Mesendoderm (in vitro differentiated cells): Measurements from ENCODE around the gene ZNF736.
"Not testable (repeated sequence)": the region's sequence is repeated elsewhere in the genome, so short reads cannot be mapped to it uniquely, and the experiment has no call there.

ENCODE experiments used
- DNase-seq: peaks from one replicate; pipeline ENCODE4 v3.0.0; 2013
- H2AK5ac ChIP-seq: 2 replicates; pipeline ENCODE4 v1.6.1; 2013; ENCODE audit warnings: low read length, inconsistent platforms
- H2BK120ac ChIP-seq: 2 replicates; pipeline ENCODE4 v1.6.1; 2013; ENCODE audit warnings: low read depth, mild to moderate bottlenecking, low read length, moderate library complexity, mixed read lengths
- H2BK15ac ChIP-seq: replicated peaks from 2 replicates; pipeline ENCODE4 v1.6.1; 2013; ENCODE audit warnings: low read depth, mild to moderate bottlenecking, moderate library complexity
- H2BK5ac ChIP-seq: 2 replicates; pipeline ENCODE4 v1.6.1; 2013; ENCODE audit warnings: low read length, inconsistent platforms
- H3K18ac ChIP-seq: 2 replicates; pipeline ENCODE4 v1.6.1; 2013; ENCODE audit warnings: mild to moderate bottlenecking, low read length, mixed read lengths
- H3K23ac ChIP-seq: one replicate; pipeline ENCODE4 v1.6.1; 2013; ENCODE audit warnings: low read length
- H3K27ac ChIP-seq: 2 replicates; pipeline ENCODE4 v1.5.1; 2013; ENCODE audit warnings: low read depth, mild to moderate bottlenecking, inconsistent platforms, low read length, moderate library complexity
- H3K27me3 ChIP-seq: 2 replicates; pipeline ENCODE4 v1.6.1; 2013; ENCODE audit warnings: low read length, control low read depth, mild to moderate bottlenecking, inconsistent platforms; ENCODE audit not compliant: insufficient read depth, poor library complexity
- H3K36me3 ChIP-seq: 2 replicates; pipeline ENCODE4 v1.6.1; 2013; ENCODE audit warnings: low read length, inconsistent platforms; ENCODE audit not compliant: control insufficient read depth, insufficient read depth
- H3K4ac ChIP-seq: one replicate; pipeline ENCODE4 v1.6.1; 2013; ENCODE audit warnings: low read depth, mild to moderate bottlenecking, low read length, moderate library complexity
- H3K4me1 ChIP-seq: 2 replicates; pipeline ENCODE4 v1.6.1; 2013; ENCODE audit warnings: low read depth, low read length, inconsistent platforms; ENCODE audit not compliant: control insufficient read depth
- H3K4me2 ChIP-seq: 2 replicates; pipeline ENCODE4 v1.6.1; 2013; ENCODE audit warnings: low read length
- H3K4me3 ChIP-seq: 2 replicates; pipeline ENCODE4 v1.5.1; 2013; ENCODE audit warnings: mild to moderate bottlenecking, low read length
- H3K56ac ChIP-seq: one replicate; pipeline ENCODE4 v1.6.1; 2013; ENCODE audit warnings: low read length
- H3K79me1 ChIP-seq: 2 replicates; pipeline ENCODE4 v1.6.1; 2013; ENCODE audit warnings: low read length, inconsistent platforms
- H3K79me2 ChIP-seq: 2 replicates; pipeline ENCODE4 v1.6.1; 2013; ENCODE audit warnings: mild to moderate bottlenecking, low read length; ENCODE audit not compliant: control insufficient read depth, insufficient read depth
- H3K9ac ChIP-seq: 2 replicates; pipeline ENCODE4 v1.6.1; 2013; ENCODE audit warnings: low read length, inconsistent platforms
- H4K5ac ChIP-seq: one replicate; pipeline ENCODE4 v1.6.1; 2013; ENCODE audit warnings: low read length
- H4K8ac ChIP-seq: one replicate; pipeline ENCODE4 v1.6.1; 2013; ENCODE audit warnings: low read depth, mild to moderate bottlenecking, control low read depth, low read length, moderate library complexity
- WGBS: extraction: QIAGEN DNeasy Blood & Tissue Kit; methylation state at CpG from one replicate; pipeline ENCODE4 v1.1.7; 2013; ENCODE audit warnings: low lambda C conversion rate, missing lambda C conversion rate; ENCODE audit not compliant: insufficient coverage; ENCODE audit errors: extremely low coverage; 5-methylcytosine and 5-hydroxymethylcytosine counted together

Gene ZNF736

GRCh38 chr7:64314566-64314965 lies 805 bp downstream of the ZNF736 start:
- Histone ChIP-seq H3K4me1 (no peaks in the 10 kb centered on the region), H4K5ac (no peak overlapping the region), H2BK15ac (no peak overlapping the region), H3K36me3 (no peaks in the 10 kb centered on the region), H3K79me2 (no peaks in the 10 kb centered on the region), H2BK120ac (no peak overlapping the region), H3K4me3 (no peak overlapping the region), H4K8ac (no peak overlapping the region), H3K18ac (no peak overlapping the region), H3K4me2 (no peak overlapping the region), H3K56ac (no peak overlapping the region), H3K79me1 (no peaks in the 10 kb centered on the region), H3K27me3 (no peaks in the 10 kb centered on the region), H3K23ac (no peak overlapping the region), H3K27ac (no peak overlapping the region), H2BK5ac (no peak overlapping the region), H3K9ac (no peak overlapping the region), H3K4ac (no peak overlapping the region), H2AK5ac (no peak overlapping the region)
- WGBS: no CpG with 5 or more reads among the region's 10 CpGs
- DNase-seq: no peak

GRCh38 chr7:64316031-64316742 lies 2.4 kb downstream of the ZNF736 start:
- not testable (repeated sequence) for H4K5ac ChIP-seq, H3K23ac ChIP-seq, H2AK5ac ChIP-seq, H3K18ac ChIP-seq, H3K4ac ChIP-seq, H3K27ac ChIP-seq, H2BK15ac ChIP-seq, H3K4me3 ChIP-seq, H4K8ac ChIP-seq, H2BK5ac ChIP-seq, H3K36me3 ChIP-seq, H3K56ac ChIP-seq, DNase-seq, H3K4me1 ChIP-seq, H3K9ac ChIP-seq, H3K4me2 ChIP-seq, H3K79me1 ChIP-seq, H2BK120ac ChIP-seq, H3K79me2 ChIP-seq, H3K27me3 ChIP-seq
- no CpG with 5 or more reads among the region's 1 CpG for WGBS

GRCh38 chr7:64320547-64321513 lies 7.1 kb downstream of the ZNF736 start:
- H2BK120ac ChIP-seq: no peak overlapping the region
- H3K27me3 ChIP-seq: no peaks in the 10 kb centered on the region
- no peaks in the 10 kb centered on the region for H3K4me1 ChIP-seq
- no peak overlapping the region for H3K18ac ChIP-seq
- no peaks in the 10 kb centered on the region for H3K79me1 ChIP-seq
- H3K4ac ChIP-seq: no peak overlapping the region
- no peak overlapping the region for H2AK5ac ChIP-seq
- no CpG with 5 or more reads among the region's 3 CpGs for WGBS
- no peak for DNase-seq
- no peak overlapping the region for H2BK5ac ChIP-seq
- H3K4me2 ChIP-seq: no peak overlapping the region
- no peaks in the 10 kb centered on the region for H3K79me2 ChIP-seq
- H3K9ac ChIP-seq: no peak overlapping the region
- no peak overlapping the region for H3K4me3 ChIP-seq
- no peak overlapping the region for H2BK15ac ChIP-seq
- H4K8ac ChIP-seq: no peak overlapping the region
- no peaks in the 10 kb centered on the region for H3K36me3 ChIP-seq
- H3K56ac ChIP-seq: no peak overlapping the region
- no peak overlapping the region for H3K27ac ChIP-seq
- no peak overlapping the region for H3K23ac ChIP-seq
- H4K5ac ChIP-seq: no peak overlapping the region

- H3K4me2 ChIP-seq, H4K5ac ChIP-seq, H2BK5ac ChIP-seq, H3K18ac ChIP-seq, DNase-seq, H3K9ac ChIP-seq, H3K56ac ChIP-seq, H2BK120ac ChIP-seq, H3K4ac ChIP-seq, H3K4me1 ChIP-seq, H3K27ac ChIP-seq, H3K79me2 ChIP-seq, H2BK15ac ChIP-seq, H2AK5ac ChIP-seq, H3K23ac ChIP-seq, H3K79me1 ChIP-seq, H3K27me3 ChIP-seq, H3K36me3 ChIP-seq, H3K4me3 ChIP-seq, H4K8ac ChIP-seq: not testable (repeated sequence)
- no CpG with 5 or more reads among the region's 3 CpGs for WGBS
These were observed 10.4 kb downstream of the ZNF736 start for GRCh38 chr7:64324166-64324565.

GRCh38 chr7:64348713-64349210 lies 35.0 kb downstream of the ZNF736 start:
- DNase-seq, H4K5ac ChIP-seq, H3K27ac ChIP-seq, H3K4me3 ChIP-seq, H3K9ac ChIP-seq, H3K4me2 ChIP-seq, H3K4me1 ChIP-seq, H3K79me2 ChIP-seq, H3K79me1 ChIP-seq, H3K18ac ChIP-seq, H2BK120ac ChIP-seq, H2AK5ac ChIP-seq, H3K27me3 ChIP-seq, H3K36me3 ChIP-seq, H3K23ac ChIP-seq, H3K56ac ChIP-seq, H2BK15ac ChIP-seq, H4K8ac ChIP-seq, H3K4ac ChIP-seq, H2BK5ac ChIP-seq: not testable (repeated sequence)
- WGBS: no CpG with 5 or more reads among the region's 3 CpGs
